HCT116 (cell line): Measurements from ENCODE around the gene MID1. TPM values are rescaled to one million over a fixed set of nuclear protein-coding genes. Genes with fewer than 3 reads are reported as not detected.

Experiments used
- ATAC-seq: fragments of 200-7000 bp; cut with Tn5 transposase; 2 replicates; pipeline ENCODE4 v1.9.1; 2020; ENCODE audit warnings: mild to moderate bottlenecking, moderate library complexity
- BruUV-seq: library from RNA; stranded (reverse); fragments of 400-500 nt; replicated peaks from 2 replicates; lab custom pipeline; 2021; lab: Mats Ljungman, UMichigan
- CTCF ChIA-PET: fragments of 300-600 bp; sonication (Branson Sonifier 250); formaldehyde crosslinking; loops from one replicate; lab custom pipeline; 2021; ENCODE audit warnings: antibody characterized with exemption; lab: Charles Lee
- POLR2A ChIA-PET: fragments of 300-600, 350-600 bp; sonication (Branson Sonifier 250); formaldehyde crosslinking; loops from one replicate; lab custom pipeline; 2021; ENCODE audit warnings: antibody characterized with exemption; lab: Charles Lee
- RAD21 ChIA-PET, 2 experiments: fragments of 300-600 bp; sonication (Branson Sonifier 250); formaldehyde crosslinking; loops; one replicate each; lab custom pipeline; 2023; ENCODE audit warnings: low total read pairs in 2 of 2; ENCODE audit not compliant: uncharacterized antibody in 2 of 2, unreplicated experiment in 2 of 2, low non-redundant PET in 1 of 2; lab: Charles Lee
- DNase-seq: peaks from one replicate; pipeline ENCODE4 v3.0.0-alpha.2; 2010; ENCODE audit warnings: low read depth, low spot score
- H2AFZ ChIP-seq: fragments of 200-600 bp; shearing (Covaris generic), sonication (generic); 2 replicates; pipeline ENCODE4 v1.6.1; 2017; ENCODE audit warnings: low read depth, mixed run types, mixed read lengths, antibody characterized with exemption, low read length; ENCODE audit not compliant: poor library complexity, severe bottlenecking
- H3K27ac ChIP-seq: 2 replicates; pipeline ENCODE4 v1.5.1; 2012; ENCODE audit warnings: low read depth, low read length
- H3K27me3 ChIP-seq: fragments of 200-600 bp; sonication (generic); 2 replicates; pipeline ENCODE4 v1.6.1; 2016; ENCODE audit warnings: mixed run types, low read length, mixed read lengths; ENCODE audit not compliant: insufficient read depth
- H3K36me3 ChIP-seq, 2 experiments: fragments of 200-500 bp in 1 of 2; fragments of 200-600 bp in 1 of 2; sonication (Bioruptor generic) in 1 of 2; sonication (generic) in 1 of 2; 2 replicates each; pipeline versions ENCODE4 v1.5.1 to v1.6.1; 2014 to 2016; ENCODE audit warnings: low read length in 2 of 2, inconsistent platforms in 1 of 2, mixed read lengths in 1 of 2, mixed run types in 1 of 2; ENCODE audit not compliant: insufficient read depth in 2 of 2, control insufficient read depth in 1 of 2
- H3K4me1 ChIP-seq, 2 experiments: fragments of 200-600 bp in 1 of 2; sonication (generic) in 1 of 2; 2 replicates each; pipeline versions ENCODE4 v1.5.1 to v1.6.1; 2012 to 2017; ENCODE audit warnings: low read length in 2 of 2, inconsistent platforms in 1 of 2, mild to moderate bottlenecking in 1 of 2, mixed read lengths in 1 of 2, mixed run types in 1 of 2, moderate library complexity in 1 of 2; ENCODE audit not compliant: insufficient read depth in 2 of 2, control insufficient read depth in 1 of 2
- H3K4me2 ChIP-seq: fragments of 200-600 bp; sonication (generic); 2 replicates; pipeline ENCODE4 v1.6.1; 2017; ENCODE audit warnings: mixed run types, low read length, mixed read lengths
- H3K4me3 ChIP-seq, 2 experiments: fragments of 200-600 bp in 1 of 2; sonication (generic) in 1 of 2; replicated peaks in 1 of 2; 2 replicates each; pipeline ENCODE4 v1.5.1; 2011 to 2016; ENCODE audit warnings: low read length in 2 of 2, control low read depth in 1 of 2, low read depth in 1 of 2, mild to moderate bottlenecking in 1 of 2, mixed read lengths in 1 of 2, mixed run types in 1 of 2
- H3K79me2 ChIP-seq: fragments of 200-600 bp; sonication (generic); 2 replicates; pipeline ENCODE4 v1.6.1; 2017; ENCODE audit warnings: mild to moderate bottlenecking, mixed run types, low read length, moderate library complexity, mixed read lengths; ENCODE audit not compliant: insufficient read depth
- H3K9ac ChIP-seq: fragments of 200-600 bp; sonication (generic); 2 replicates; pipeline ENCODE4 v1.6.1; 2016; ENCODE audit warnings: low read length, mixed read lengths
- H3K9me2 ChIP-seq: fragments of 200-600 bp; sonication (generic), shearing (Covaris generic); 2 replicates; pipeline ENCODE4 v1.6.1; 2017; ENCODE audit warnings: mixed run types, mild to moderate bottlenecking, moderate library complexity; ENCODE audit not compliant: insufficient read depth
- H3K9me3 ChIP-seq, 2 experiments: fragments of 200-500 bp in 1 of 2; fragments of 200-600 bp in 1 of 2; sonication (Bioruptor generic) in 1 of 2; sonication (generic) in 1 of 2; 2 replicates each; pipeline ENCODE4 v1.6.1; 2014 to 2017; ENCODE audit warnings: low read length in 2 of 2, mixed read lengths in 2 of 2, inconsistent platforms in 1 of 2, low read depth in 1 of 2, mild to moderate bottlenecking in 1 of 2, mixed run types in 1 of 2, moderate library complexity in 1 of 2; ENCODE audit not compliant: control insufficient read depth in 1 of 2, insufficient read depth in 1 of 2
- H4K20me1 ChIP-seq: fragments of 200-600 bp; sonication (generic), shearing (Covaris generic); 2 replicates; pipeline ENCODE4 v1.6.1; 2017; ENCODE audit warnings: mixed run types, mild to moderate bottlenecking, moderate library complexity; ENCODE audit not compliant: insufficient read depth
- CBX3 ChIP-seq: IDR thresholded peaks from 2 replicates; pipeline ENCODE4 v1.6.1; 2012; ENCODE audit warnings: low read depth
- CEBPB ChIP-seq: IDR thresholded peaks from 2 replicates; pipeline ENCODE4 v1.6.1; 2012; ENCODE audit warnings: low read depth
- EZH2phosphoT487 ChIP-seq: fragments of 200-600 bp; IDR thresholded peaks from 2 replicates; pipeline ENCODE4 v1.6.1; 2018; ENCODE audit warnings: antibody characterized with exemption, borderline replicate concordance
- POLR2A ChIP-seq: IDR thresholded peaks from 2 replicates; pipeline ENCODE4 v1.7.0; 2011; ENCODE audit warnings: borderline replicate concordance; ENCODE audit not compliant: insufficient read depth, insufficient read length; ENCODE audit errors: extremely low read depth
- POLR2AphosphoS5 ChIP-seq: IDR thresholded peaks from 2 replicates; pipeline ENCODE4 v1.6.1; 2011; ENCODE audit warnings: mild to moderate bottlenecking, low read depth, low read length, moderate library complexity
- RAD21 ChIP-seq: IDR thresholded peaks from 2 replicates; pipeline ENCODE4 v1.6.1; 2012; ENCODE audit warnings: low read depth, mild to moderate bottlenecking
- SRF ChIP-seq: IDR thresholded peaks from 2 replicates; pipeline ENCODE4 v1.6.1; 2012; ENCODE audit warnings: low read depth
- ZFX ChIP-seq: fragments of 450-650 bp; IDR thresholded peaks from 2 replicates; pipeline ENCODE4 v1.6.1; 2017
- intact Hi-C: fragments of 100-400 bp; cut with micrococcal nuclease; formaldehyde crosslinking; loops from 2 replicates; pipeline ENCODE4 v1.10.0; 2022
- total RNA-seq: library from RNA; stranded (reverse); gene quantifications from one replicate; pipeline ENCODE4 v1.2.1, GENCODE V29; 2021; ENCODE audit not compliant: unreplicated experiment
- TF ChIP-seq, protein P1 (sequence below), 3 experiments: fragments of 200-600 bp in 1 of 3; sonication (generic) in 1 of 3; IDR thresholded peaks in 2 of 3; conservative IDR thresholded peaks in 1 of 3; 2 replicates each; pipeline ENCODE4 v1.5.1; 2012 to 2017; ENCODE audit warnings: low read depth in 2 of 3, low read length in 2 of 3, antibody characterized with exemption in 1 of 3, borderline replicate concordance in 1 of 3, control low read depth in 1 of 3, mild to moderate bottlenecking in 1 of 3, mixed read lengths in 1 of 3, mixed run types in 1 of 3, moderate library complexity in 1 of 3; ENCODE audit not compliant: insufficient read depth in 1 of 3

MID1 gene
- total RNA-seq, 1 experiment from 2014 or later = 48.8 TPM

DNA sequence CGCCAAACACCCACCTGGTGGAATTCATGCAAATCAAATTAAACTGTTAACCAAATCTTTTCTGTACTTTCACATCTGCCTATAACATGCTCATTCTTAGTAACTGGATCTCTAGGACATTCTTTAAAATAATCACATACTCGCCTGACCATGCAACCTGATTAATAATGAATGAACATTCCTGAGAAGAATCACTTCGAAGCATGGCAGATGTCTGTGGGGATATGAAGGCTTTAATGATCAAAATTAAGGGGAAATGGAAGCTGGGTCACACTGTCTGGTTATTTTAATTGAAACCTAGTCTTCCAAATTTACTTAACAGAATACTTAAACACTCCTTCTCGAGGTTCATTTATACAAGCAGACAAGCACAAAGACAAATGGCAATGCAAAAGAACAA, 44.2 kb downstream of the MID1 start:
- no peak overlapping the region for H3K27ac ChIP-seq

DNA sequence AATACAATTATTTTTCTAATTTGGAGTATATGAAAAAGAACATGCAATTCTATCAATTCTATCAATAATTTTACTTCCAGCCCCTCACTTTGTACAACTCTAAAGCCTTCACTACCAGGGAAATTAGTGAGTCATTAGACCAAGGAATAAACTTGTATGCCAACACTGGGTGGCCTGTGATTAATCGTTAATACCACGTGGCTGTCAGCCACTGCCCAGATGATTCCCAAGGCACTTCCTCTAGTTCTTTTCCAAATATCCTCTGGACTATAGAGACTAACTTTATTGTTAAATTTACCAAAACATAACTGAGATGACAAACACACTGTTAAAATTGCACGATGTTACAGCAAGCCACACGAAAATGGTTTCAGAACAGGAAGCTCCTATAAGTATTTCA, 45.7 kb downstream of the MID1 start:
- ChIA-PET RAD21 (no interaction called here), POLR2A (no interaction called here), CTCF (no interaction called here)
- intact Hi-C loops = loop anchor here (5.0 kb wide), 1 partner anchor 58 kb away; no protein-coding TSS in a partner anchor
- Histone ChIP-seq H3K9ac (no peak overlapping the region), H3K9me3 (no peaks in the 10 kb centered on the region), H3K79me2 (peaks cover 94% of the 10 kb centered on the region), H2AFZ (no peak overlapping the region), H3K4me1 (peaks cover 40 to 64% of the 10 kb centered on the region in 2 experiments), H3K4me2 (no peak overlapping the region), H3K27me3 (no peaks in the 10 kb centered on the region), H3K4me3 (no peak overlapping the region), H3K36me3 (no peaks in the 10 kb centered on the region), H3K9me2 (no peaks in the 10 kb centered on the region), H4K20me1 (no peaks in the 10 kb centered on the region), H3K27ac (no peak overlapping the region)
- ATAC-seq = no peak
- no TSS peak for BruUV-seq
- TF ChIP-seq RAD21 (no peak), POLR2AphosphoS5 (no peak), ZFX (no peak), CBX3 (no peak), SRF (no peak), EZH2phosphoT487 (no peak)
- TF ChIP-seq, protein P1, sequence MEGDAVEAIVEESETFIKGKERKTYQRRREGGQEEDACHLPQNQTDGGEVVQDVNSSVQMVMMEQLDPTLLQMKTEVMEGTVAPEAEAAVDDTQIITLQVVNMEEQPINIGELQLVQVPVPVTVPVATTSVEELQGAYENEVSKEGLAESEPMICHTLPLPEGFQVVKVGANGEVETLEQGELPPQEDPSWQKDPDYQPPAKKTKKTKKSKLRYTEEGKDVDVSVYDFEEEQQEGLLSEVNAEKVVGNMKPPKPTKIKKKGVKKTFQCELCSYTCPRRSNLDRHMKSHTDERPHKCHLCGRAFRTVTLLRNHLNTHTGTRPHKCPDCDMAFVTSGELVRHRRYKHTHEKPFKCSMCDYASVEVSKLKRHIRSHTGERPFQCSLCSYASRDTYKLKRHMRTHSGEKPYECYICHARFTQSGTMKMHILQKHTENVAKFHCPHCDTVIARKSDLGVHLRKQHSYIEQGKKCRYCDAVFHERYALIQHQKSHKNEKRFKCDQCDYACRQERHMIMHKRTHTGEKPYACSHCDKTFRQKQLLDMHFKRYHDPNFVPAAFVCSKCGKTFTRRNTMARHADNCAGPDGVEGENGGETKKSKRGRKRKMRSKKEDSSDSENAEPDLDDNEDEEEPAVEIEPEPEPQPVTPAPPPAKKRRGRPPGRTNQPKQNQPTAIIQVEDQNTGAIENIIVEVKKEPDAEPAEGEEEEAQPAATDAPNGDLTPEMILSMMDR (IDR thresholded peaks at IDR 0.05 in 2 of 3, conservative IDR thresholded peaks at IDR 0.05 in 1 of 3; ENCODE audit: borderline replicate concordance in 1 of 3, insufficient read depth in 1 of 3, low read depth in 2 of 3, low read length in 2 of 3) = no peak
- no peak for DNase-seq

More for the DNA sequence above, 44.2 kb downstream of the MID1 start:
- Histone ChIP-seq H3K36me3 (no peaks in the 10 kb centered on the region), H2AFZ (no peak overlapping the region), H3K4me3 (no peak overlapping the region), H3K4me2 (no peak overlapping the region), H3K9me3 (no peaks in the 10 kb centered on the region), H4K20me1 (no peaks in the 10 kb centered on the region), H3K79me2 (peaks cover 86% of the 10 kb centered on the region)
- POLR2A ChIA-PET = no interaction called here
- ATAC-seq (no peak), DNase-seq (no peak)
- BruUV-seq = no TSS peak
- TF ChIP-seq CEBPB = no peak
- TF ChIP-seq POLR2A = no peak
- TF ChIP-seq CBX3 = no peak
- TF ChIP-seq, all 23 proteins: peak for 0
- ChIA-PET RAD21 (no interaction called here), CTCF (no interaction called here)
- no peaks in the 10 kb centered on the region for H3K9me2 ChIP-seq
- H3K4me1 ChIP-seq = peaks cover 34 to 63% of the 10 kb centered on the region in 2 experiments
- intact Hi-C loops = loop anchor here (5.0 kb wide), 1 partner anchor 56 kb away; no protein-coding TSS in a partner anchor
- no peak overlapping the region for H3K9ac ChIP-seq
- H3K27me3 ChIP-seq = no peaks in the 10 kb centered on the region
